T-helper 17 cell (primary cell): ENCODE measurements around the gene KLHL12. TPM values are rescaled to one million over a fixed set of nuclear protein-coding genes. Genes with fewer than 3 reads are reported as not detected.

ENCODE experiments used
- ATAC-seq: fragments of 150-1000 bp; cut with Tn5 transposase; 2 replicates; pipeline ENCODE4 v1.10.0; 2021; ENCODE audit warnings: mild to moderate bottlenecking, moderate library complexity
- DNase-seq, 3 donors: peaks; one replicate each; pipeline versions ENCODE4 v3.0.0 to v3.0.0-alpha.2; 2020 to 2021
- H3K9me3 ChIP-seq: one replicate; pipeline ENCODE4 v1.7.0; 2013; ENCODE audit warnings: low read length, mild to moderate bottlenecking; ENCODE audit not compliant: control insufficient read depth, poor library complexity, severe bottlenecking
- H3K27ac Mint-ChIP-seq: one replicate; pipeline ENCODE4 v1.8.0; 2022; ENCODE audit warnings: mild to moderate bottlenecking, moderate library complexity, mixed read lengths
- H3K27me3 Mint-ChIP-seq: one replicate; pipeline ENCODE4 v1.8.0; 2022; ENCODE audit warnings: mixed read lengths
- H3K36me3 Mint-ChIP-seq: one replicate; pipeline ENCODE4 v1.8.0; 2022; ENCODE audit warnings: low read depth, mixed read lengths
- H3K4me1 Mint-ChIP-seq: one replicate; pipeline ENCODE4 v1.8.0; 2022; ENCODE audit warnings: mild to moderate bottlenecking, mixed read lengths
- H3K4me3 Mint-ChIP-seq: one replicate; pipeline ENCODE4 v1.8.0; 2022; ENCODE audit warnings: mild to moderate bottlenecking, moderate library complexity, mixed read lengths
- total RNA-seq, 4 donors: library from RNA in 2 of 4; stranded (reverse) in 2 of 4; gene quantifications; one replicate each; pipeline ENCODE4 v1.2.3 and lab custom pipeline; 2022 to 2026

The KLHL12 gene
- total RNA-seq, 2 donors from 2014 or later, result 16.7 to 21.1 TPM

- no peak overlapping the region for H3K4me3 Mint-ChIP-seq
- no peak for ATAC-seq
Measured at GRCh38 chr1:202858789-202859414, 68.1 kb downstream of the KLHL12 start.

GRCh38 chr1:202858331-202858730, 68.7 kb downstream of the KLHL12 start:
- no peaks in the 10 kb centered on the region for H3K36me3 Mint-ChIP-seq
- H3K27me3 Mint-ChIP-seq, result peaks cover 39% of the 10 kb centered on the region
- H3K4me1 Mint-ChIP-seq, result peaks cover 14% of the 10 kb centered on the region
- H3K27ac Mint-ChIP-seq, result no peak overlapping the region
- no peak for DNase-seq
- H3K4me3 Mint-ChIP-seq, result no peak overlapping the region
- H3K9me3 ChIP-seq, result no peaks in the 10 kb centered on the region
- ATAC-seq, result no peak

More at GRCh38 chr1:202858789-202859414, 68.1 kb downstream of the KLHL12 start:
- Mint-ChIP-seq H3K36me3 (no peaks in the 10 kb centered on the region), H3K4me1 (peaks cover 14% of the 10 kb centered on the region), H3K27me3 (peaks cover 42% of the 10 kb centered on the region), H3K27ac (no peak overlapping the region)
- no peak for DNase-seq
- H3K9me3 ChIP-seq, result no peaks in the 10 kb centered on the region

- Mint-ChIP-seq H3K27me3 (peaks cover 27% of the 10 kb centered on the region), H3K27ac (no peak overlapping the region), H3K36me3 (no peaks in the 10 kb centered on the region), H3K4me1 (peaks cover 14% of the 10 kb centered on the region), H3K4me3 (no peak overlapping the region)
- ATAC-seq, result no peak
- no peak for DNase-seq
- no peaks in the 10 kb centered on the region for H3K9me3 ChIP-seq
Measured at GRCh38 chr1:202857136-202857610, 69.9 kb downstream of the KLHL12 start.

- peaks cover 15% of the 10 kb centered on the region for H3K27me3 Mint-ChIP-seq
- no peak overlapping the region for H3K4me3 Mint-ChIP-seq
- H3K36me3 Mint-ChIP-seq, result no peaks in the 10 kb centered on the region
- ATAC-seq, result no peak
- H3K4me1 Mint-ChIP-seq, result peaks cover 4% of the 10 kb centered on the region
- no peaks in the 10 kb centered on the region for H3K9me3 ChIP-seq
- DNase-seq, result no peak
- no peak overlapping the region for H3K27ac Mint-ChIP-seq
Measured at GRCh38 chr1:202856014-202856413, 71.0 kb downstream of the KLHL12 start.

- H3K9me3 ChIP-seq, result no peaks in the 10 kb centered on the region
- ATAC-seq, result no peak
- DNase-seq, result no peak
- Mint-ChIP-seq H3K27me3 (peaks cover 3% of the 10 kb centered on the region), H3K27ac (no peak overlapping the region), H3K4me1 (no peaks in the 10 kb centered on the region), H3K36me3 (no peaks in the 10 kb centered on the region), H3K4me3 (no peak overlapping the region)
Measured at GRCh38 chr1:202854787-202855186, 72.2 kb downstream of the KLHL12 start.

DNA sequence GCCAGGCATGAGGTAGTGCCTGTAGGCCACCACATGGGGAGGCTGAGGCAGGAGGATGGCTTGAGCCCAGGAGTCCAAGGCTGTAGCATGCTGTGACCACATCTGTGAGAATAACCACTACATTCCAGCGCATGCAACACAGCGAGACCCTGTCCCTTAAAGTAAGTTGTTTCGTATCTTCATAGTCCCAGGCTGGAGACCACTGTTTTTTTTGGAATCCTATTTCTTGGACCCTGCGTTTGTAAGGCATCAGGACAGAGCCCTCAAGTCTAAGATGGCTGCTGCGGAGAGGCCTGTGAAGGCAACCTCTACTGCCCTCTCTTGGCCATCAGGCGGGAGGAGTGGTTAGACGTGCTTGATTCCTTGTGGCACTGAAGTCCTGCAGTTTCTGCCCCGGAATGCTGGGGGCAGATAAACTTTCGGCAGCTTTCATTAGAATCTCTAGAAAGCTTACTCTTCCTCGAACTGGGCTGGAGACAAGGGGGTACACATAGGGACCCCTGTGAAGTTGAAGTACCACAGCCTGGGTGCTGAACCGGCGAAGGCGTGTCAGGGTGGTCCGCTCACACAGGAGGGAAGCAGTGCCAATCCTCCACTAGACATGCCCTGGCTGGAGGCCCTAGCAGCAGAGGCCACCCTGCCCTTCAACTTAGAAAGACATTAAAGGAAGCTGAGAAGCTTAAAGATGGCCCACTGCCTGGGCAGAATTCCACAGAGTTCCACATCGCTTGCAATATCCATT, 74.7 kb downstream of the KLHL12 start:
- ATAC-seq (peak; percentile 84), DNase-seq (peak in 2 of 3 donors; percentile 9 to 25)
- no peaks in the 10 kb centered on the region for H3K36me3 Mint-ChIP-seq
- peaks cover 3% of the 10 kb centered on the region for H3K4me1 Mint-ChIP-seq
- no peaks in the 10 kb centered on the region for H3K9me3 ChIP-seq
- no peaks in the 10 kb centered on the region for H3K27me3 Mint-ChIP-seq
- H3K27ac Mint-ChIP-seq, result no peak overlapping the region
- no peak overlapping the region for H3K4me3 Mint-ChIP-seq

GRCh38 chr1:202850593-202851362, 76.3 kb downstream of the KLHL12 start:
- no peaks in the 10 kb centered on the region for H3K27me3 Mint-ChIP-seq

GRCh38 chr1:202848191-202848542, 78.9 kb downstream of the KLHL12 start:
- H3K4me1 Mint-ChIP-seq, result peaks cover 5% of the 10 kb centered on the region
- no peak for ATAC-seq
- no peaks in the 10 kb centered on the region for H3K9me3 ChIP-seq
- H3K4me3 Mint-ChIP-seq, result no peak overlapping the region
- H3K27me3 Mint-ChIP-seq, result no peaks in the 10 kb centered on the region
- no peak for DNase-seq
- no peak overlapping the region for H3K27ac Mint-ChIP-seq
- H3K36me3 Mint-ChIP-seq, result no peaks in the 10 kb centered on the region

More at GRCh38 chr1:202850593-202851362, 76.3 kb downstream of the KLHL12 start:
- no peaks in the 10 kb centered on the region for H3K9me3 ChIP-seq
- H3K27ac Mint-ChIP-seq, result no peak overlapping the region
- H3K36me3 Mint-ChIP-seq, result no peaks in the 10 kb centered on the region
- peaks cover 3% of the 10 kb centered on the region for H3K4me1 Mint-ChIP-seq
- ATAC-seq (no peak), DNase-seq (no peak)
- H3K4me3 Mint-ChIP-seq, result peak overlapping the region; percentile 25

DNA sequence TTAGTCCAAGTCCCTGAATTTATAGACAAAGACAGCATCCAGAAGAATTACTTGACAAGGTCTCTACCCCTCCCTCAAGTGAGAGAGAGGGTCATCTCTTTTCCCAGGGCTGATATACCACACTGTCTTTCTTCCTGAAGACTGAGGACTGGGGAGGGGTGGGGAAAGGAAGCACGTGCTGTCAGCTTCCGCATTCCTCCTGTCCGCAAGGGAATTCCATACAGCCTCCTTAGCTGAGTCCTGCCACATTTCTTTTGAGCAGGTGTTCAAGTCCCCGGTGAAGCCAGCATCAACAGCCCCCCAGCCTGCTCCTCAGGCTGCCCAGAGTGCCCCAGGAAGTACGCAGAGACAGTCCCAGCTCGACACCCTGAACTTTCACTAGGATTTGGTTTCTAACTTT, 82.1 kb downstream of the KLHL12 start:
- ATAC-seq (no peak), DNase-seq (no peak)
- Mint-ChIP-seq H3K27ac (no peak overlapping the region), H3K4me3 (no peak overlapping the region), H3K4me1 (peaks cover 5% of the 10 kb centered on the region), H3K27me3 (no peaks in the 10 kb centered on the region), H3K36me3 (no peaks in the 10 kb centered on the region)
- H3K9me3 ChIP-seq, result no peaks in the 10 kb centered on the region

DNA sequence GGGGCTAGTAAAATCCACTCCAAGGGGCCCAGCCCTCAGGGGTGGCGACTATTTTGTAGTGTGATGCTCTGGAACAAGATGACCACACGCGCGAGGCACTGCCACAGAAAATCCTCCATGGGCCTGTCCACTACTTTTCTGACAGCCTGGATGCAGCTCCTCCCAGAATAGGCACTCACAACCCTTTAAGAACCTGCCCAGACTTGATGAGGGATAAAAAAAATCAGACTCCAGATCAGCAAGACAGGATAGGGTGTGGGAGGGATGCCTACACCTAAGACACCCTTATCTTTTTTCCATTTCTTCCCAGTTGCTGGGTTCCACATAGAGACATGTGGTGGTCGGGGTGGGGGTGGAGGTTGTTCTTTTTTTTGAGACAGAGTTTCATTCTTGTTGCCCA, 82.8 kb downstream of the KLHL12 start:
- no peak for ATAC-seq
- no peaks in the 10 kb centered on the region for H3K36me3 Mint-ChIP-seq
- no peak for DNase-seq
- no peaks in the 10 kb centered on the region for H3K9me3 ChIP-seq
- no peaks in the 10 kb centered on the region for H3K27me3 Mint-ChIP-seq
- peaks cover 5% of the 10 kb centered on the region for H3K4me1 Mint-ChIP-seq
- H3K4me3 Mint-ChIP-seq, result no peak overlapping the region
- no peak overlapping the region for H3K27ac Mint-ChIP-seq

- H3K27ac Mint-ChIP-seq, result peak overlapping the region; percentile 39
- no peaks in the 10 kb centered on the region for H3K9me3 ChIP-seq
- H3K36me3 Mint-ChIP-seq, result no peaks in the 10 kb centered on the region
- ATAC-seq (no peak), DNase-seq (no peak)
- H3K4me1 Mint-ChIP-seq, result peaks cover 3% of the 10 kb centered on the region
- H3K27me3 Mint-ChIP-seq, result no peaks in the 10 kb centered on the region
- H3K4me3 Mint-ChIP-seq, result no peak overlapping the region
Measured at GRCh38 chr1:202843081-202843480, 84.0 kb downstream of the KLHL12 start.
